HepG2 (cell line): Measurements from ENCODE around the gene GRM7. TPM values are rescaled to one million over a fixed set of nuclear protein-coding genes. Genes with fewer than 3 reads are reported as not detected.

ENCODE experiments used
- ATAC-seq: fragments of 200-7000 bp; cut with Tn5 transposase; 3 replicates; pipeline ENCODE4 v1.9.1; 2020; ENCODE audit warnings: mild to moderate bottlenecking, moderate library complexity
- BruUV-seq: library from RNA; stranded (reverse); fragments of 400-500 nt; replicated peaks from 2 replicates; lab custom pipeline; 2021; lab: Mats Ljungman, UMichigan
- CTCF ChIA-PET: fragments of 300-600 bp; formaldehyde crosslinking; extraction: SDS; loops from one replicate; lab custom pipeline; 2021; ENCODE audit warnings: low total read pairs, inconsistent platforms, low intra/inter-chr PET ratio; lab: Yijun Ruan, JAX
- POLR2A ChIA-PET: fragments of 350-600 bp; sonication (Branson Sonifier 250); formaldehyde crosslinking; loops from one replicate; lab custom pipeline; 2020; ENCODE audit warnings: antibody characterized with exemption, inconsistent platforms; lab: Yijun Ruan, JAX
- DNase-seq: peaks from one replicate; pipeline ENCODE4 v3.0.0-alpha.2; 2015; ENCODE audit warnings: low spot score
- FAIRE-seq: peaks from 3 replicates; lab custom pipeline; 2011; peaks lifted over from hg19 to GRCh38; lab: Jason Lieb, UNC
- H2AFZ ChIP-seq: one replicate; pipeline ENCODE4 v1.6.1; 2011; ENCODE audit warnings: low read length, inconsistent platforms
- H3K27ac ChIP-seq: fragments of 300-600 bp; 3 replicates; pipeline ENCODE4 v1.8.0; 2011; ENCODE audit warnings: mixed run types, mild to moderate bottlenecking, mixed read lengths, low read length, inconsistent platforms; ENCODE audit not compliant: insufficient read depth; ENCODE audit errors: extremely low read length
- H3K27me3 ChIP-seq, 2 experiments: fragments of 200-600 bp in 1 of 2; 2 replicates in 1 of 2; 3 replicates in 1 of 2; pipeline versions ENCODE4 v1.6.0 to v1.8.0; 2011; ENCODE audit warnings: low read length in 2 of 2, mild to moderate bottlenecking in 2 of 2, moderate library complexity in 2 of 2, inconsistent platforms in 1 of 2; ENCODE audit not compliant: insufficient read depth in 2 of 2, control insufficient read depth in 1 of 2
- H3K36me3 ChIP-seq, 2 experiments: fragments of 200-600 bp in 1 of 2; replicated peaks in 1 of 2; 2 replicates in 1 of 2; 3 replicates in 1 of 2; pipeline versions ENCODE4 v1.5.1 to v1.8.0; 2011; ENCODE audit warnings: low read length in 2 of 2, inconsistent platforms in 1 of 2; ENCODE audit not compliant: insufficient read depth in 2 of 2, control insufficient read depth in 1 of 2
- H3K4me1 ChIP-seq: 2 replicates; pipeline ENCODE4 v1.5.1; 2012; ENCODE audit warnings: low read length, inconsistent platforms; ENCODE audit not compliant: insufficient read depth
- H3K4me2 ChIP-seq: 2 replicates; pipeline ENCODE4 v1.6.0; 2011; ENCODE audit warnings: low read depth, low read length, inconsistent platforms
- H3K4me3 ChIP-seq, 3 experiments: fragments of 200-600 bp in 1 of 3; sonication (generic), shearing (Covaris generic) in 1 of 3; replicated peaks in 1 of 3; 2 replicates each; pipeline ENCODE4 v1.5.1; 2011 to 2016; ENCODE audit warnings: low read length in 3 of 3, inconsistent platforms in 2 of 3, low read depth in 2 of 3, mild to moderate bottlenecking in 2 of 3, control low read depth in 1 of 3, mixed read lengths in 1 of 3; ENCODE audit not compliant: insufficient read depth in 1 of 3
- H3K79me2 ChIP-seq: one replicate; pipeline ENCODE4 v1.6.1; 2011; ENCODE audit warnings: low read length, inconsistent platforms; ENCODE audit not compliant: insufficient read depth
- H3K9ac ChIP-seq: 2 replicates; pipeline ENCODE4 v1.6.0; 2011; ENCODE audit warnings: mild to moderate bottlenecking, low read depth, low read length, inconsistent platforms; ENCODE audit not compliant: insufficient read depth
- H3K9me3 ChIP-seq: 2 replicates; pipeline ENCODE4 v1.5.1; 2012; ENCODE audit warnings: mild to moderate bottlenecking, low read length
- H4K20me1 ChIP-seq: 2 replicates; pipeline ENCODE4 v1.6.0; 2011; ENCODE audit warnings: inconsistent platforms, mild to moderate bottlenecking, low read length, moderate library complexity; ENCODE audit not compliant: insufficient read depth
- IRF1 ChIP-seq: sonication (generic); formaldehyde crosslinking; IDR thresholded peaks from 2 replicates; pipeline ENCODE4 v1.4.0; 2020; ENCODE audit warnings: low read depth, mild to moderate bottlenecking, missing genetic modification reagents
- NR0B2 ChIP-seq: sonication (generic); formaldehyde crosslinking; IDR thresholded peaks from 2 replicates; pipeline ENCODE4 v1.4.0; 2020; ENCODE audit warnings: mild to moderate bottlenecking, missing genetic modification reagents
- TP53 ChIP-seq: sonication (generic); formaldehyde crosslinking; conservative IDR thresholded peaks from 2 replicates; pipeline ENCODE4 v1.4.0; 2020; ENCODE audit warnings: missing genetic modification reagents
- ZNF24 ChIP-seq: fragments of 450-650 bp; IDR thresholded peaks from 2 replicates; pipeline ENCODE4 v1.6.1; 2017; ENCODE audit warnings: antibody characterized with exemption, mild to moderate bottlenecking
- ZNF879 ChIP-seq: sonication (generic); formaldehyde crosslinking; IDR thresholded peaks from 2 replicates; pipeline ENCODE4 v1.8.1; 2023; ENCODE audit warnings: missing genetic modification reagents
- WGBS: methylation state at CpG from one replicate; pipeline ENCODE4 v1.1.6; 2017; ENCODE audit warnings: low lambda C conversion rate; 5-methylcytosine and 5-hydroxymethylcytosine counted together
- in situ Hi-C: cut with HindIII; loops from 2 replicates; pipeline ENCODE4 v1.10.0; 2017; ENCODE audit warnings: low pct_unique_long_range_greater_than_20kb; ENCODE audit not compliant: extremely low pct_ligation_motif_present
- intact Hi-C: fragments of 100-400 bp; cut with micrococcal nuclease; formaldehyde crosslinking; loops from one replicate; pipeline ENCODE4 v1.10.0; 2022; ENCODE audit not compliant: unreplicated experiment
- polyA plus RNA-seq, 8 experiments: library from polyadenylated mRNA; depleted of rRNA in 3 of 8; stranded (reverse) in 7 of 8; unstranded in 1 of 8; fragments of >200 nt; fragmentation: Illumina TruSeq in 4 of 8; extraction: Trizol in 4 of 8; gene quantifications; 2 replicates each; pipeline versions ENCODE4 v1.2.1 to v1.2.3, GENCODE V29; 2011 to 2016; ENCODE audit warnings: low read depth in 4 of 8, missing spikeins in 1 of 8, mixed read lengths in 1 of 8; ENCODE audit not compliant: insufficient read depth in 1 of 8
- total RNA-seq, 5 experiments: library from RNA; depleted of rRNA; stranded (reverse); fragments of >200 nt; fragmentation: Illumina TruSeq; extraction: Trizol; gene quantifications; 2 replicates each; pipeline ENCODE4 v1.2.3, GENCODE V29; 2016; ENCODE audit warnings: low read depth in 1 of 5
- TF ChIP-seq, protein P1 (sequence below), 2 experiments: fragments of 450-650 bp in 1 of 2; sonication (generic) in 1 of 2; formaldehyde crosslinking in 1 of 2; IDR thresholded peaks; 2 replicates each; pipeline versions ENCODE4 v1.6.1 to v1.8.0; 2016 to 2022; ENCODE audit warnings: antibody characterized with exemption in 1 of 2, mild to moderate bottlenecking in 1 of 2, missing genetic modification reagents in 1 of 2
- TF ChIP-seq, protein P2 (sequence below): sonication (generic); formaldehyde crosslinking; IDR thresholded peaks from 2 replicates; pipeline ENCODE4 v1.5.0; 2020; ENCODE audit warnings: missing genetic modification reagents
- TF ChIP-seq, protein P3 (sequence below): IDR thresholded peaks from 2 replicates; pipeline ENCODE4 v1.6.1; 2018; ENCODE audit warnings: missing genetic modification reagents
- TF ChIP-seq, protein P4 (sequence below): sonication (generic); formaldehyde crosslinking; IDR thresholded peaks from 2 replicates; pipeline ENCODE4 v1.4.0; 2020; ENCODE audit warnings: missing genetic modification reagents

GRM7 gene
- total and polyA plus RNA-seq, 2 of the 13 experiments (the other 11 are each of a cell fraction or from before 2014, with no cell fraction given): not detected

GRCh38 chr3:7669641-7670040 lies 808.7 kb downstream of the GRM7 start:
- H3K9me3 ChIP-seq: peaks cover 53% of the 10 kb centered on the region
- DNase-seq: no peak
- ChIA-PET POLR2A (no interaction called here), CTCF (no interaction called here)
- 25% methylated on average over 2 of the region's 3 CpGs for WGBS
- H2AFZ ChIP-seq: no peak overlapping the region
- no TSS peak for BruUV-seq
- H3K4me3 ChIP-seq: no peak overlapping the region
- H3K27me3 ChIP-seq: no peaks in the 10 kb centered on the region
- H3K4me1 ChIP-seq: no peaks in the 10 kb centered on the region
- H4K20me1 ChIP-seq: no peaks in the 10 kb centered on the region
- ATAC-seq: no peak
- intact Hi-C loops (no loop called here), in situ Hi-C loops (no loop called here)
- no peak overlapping the region for H3K27ac ChIP-seq
- H3K36me3 ChIP-seq: no peaks in the 10 kb centered on the region
- no peaks in the 10 kb centered on the region for H3K79me2 ChIP-seq
- FAIRE-seq: no peak
- TF ChIP-seq ZNF879: no peak
- no peak for TF ChIP-seq TP53 (CRISPR knock-in tag)
- TF ChIP-seq, protein P1, sequence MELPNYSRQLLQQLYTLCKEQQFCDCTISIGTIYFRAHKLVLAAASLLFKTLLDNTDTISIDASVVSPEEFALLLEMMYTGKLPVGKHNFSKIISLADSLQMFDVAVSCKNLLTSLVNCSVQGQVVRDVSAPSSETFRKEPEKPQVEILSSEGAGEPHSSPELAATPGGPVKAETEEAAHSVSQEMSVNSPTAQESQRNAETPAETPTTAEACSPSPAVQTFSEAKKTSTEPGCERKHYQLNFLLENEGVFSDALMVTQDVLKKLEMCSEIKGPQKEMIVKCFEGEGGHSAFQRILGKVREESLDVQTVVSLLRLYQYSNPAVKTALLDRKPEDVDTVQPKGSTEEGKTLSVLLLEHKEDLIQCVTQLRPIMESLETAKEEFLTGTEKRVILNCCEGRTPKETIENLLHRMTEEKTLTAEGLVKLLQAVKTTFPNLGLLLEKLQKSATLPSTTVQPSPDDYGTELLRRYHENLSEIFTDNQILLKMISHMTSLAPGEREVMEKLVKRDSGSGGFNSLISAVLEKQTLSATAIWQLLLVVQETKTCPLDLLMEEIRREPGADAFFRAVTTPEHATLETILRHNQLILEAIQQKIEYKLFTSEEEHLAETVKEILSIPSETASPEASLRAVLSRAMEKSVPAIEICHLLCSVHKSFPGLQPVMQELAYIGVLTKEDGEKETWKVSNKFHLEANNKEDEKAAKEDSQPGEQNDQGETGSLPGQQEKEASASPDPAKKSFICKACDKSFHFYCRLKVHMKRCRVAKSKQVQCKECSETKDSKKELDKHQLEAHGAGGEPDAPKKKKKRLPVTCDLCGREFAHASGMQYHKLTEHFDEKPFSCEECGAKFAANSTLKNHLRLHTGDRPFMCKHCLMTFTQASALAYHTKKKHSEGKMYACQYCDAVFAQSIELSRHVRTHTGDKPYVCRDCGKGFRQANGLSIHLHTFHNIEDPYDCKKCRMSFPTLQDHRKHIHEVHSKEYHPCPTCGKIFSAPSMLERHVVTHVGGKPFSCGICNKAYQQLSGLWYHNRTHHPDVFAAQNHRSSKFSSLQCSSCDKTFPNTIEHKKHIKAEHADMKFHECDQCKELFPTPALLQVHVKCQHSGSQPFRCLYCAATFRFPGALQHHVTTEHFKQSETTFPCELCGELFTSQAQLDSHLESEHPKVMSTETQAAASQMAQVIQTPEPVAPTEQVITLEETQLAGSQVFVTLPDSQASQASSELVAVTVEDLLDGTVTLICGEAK (IDR thresholded peaks at IDR 0.05): no peak
- TF ChIP-seq, protein P1 (CRISPR knock-in tag; IDR thresholded peaks at IDR 0.05): no peak
- TF ChIP-seq, protein P2, sequence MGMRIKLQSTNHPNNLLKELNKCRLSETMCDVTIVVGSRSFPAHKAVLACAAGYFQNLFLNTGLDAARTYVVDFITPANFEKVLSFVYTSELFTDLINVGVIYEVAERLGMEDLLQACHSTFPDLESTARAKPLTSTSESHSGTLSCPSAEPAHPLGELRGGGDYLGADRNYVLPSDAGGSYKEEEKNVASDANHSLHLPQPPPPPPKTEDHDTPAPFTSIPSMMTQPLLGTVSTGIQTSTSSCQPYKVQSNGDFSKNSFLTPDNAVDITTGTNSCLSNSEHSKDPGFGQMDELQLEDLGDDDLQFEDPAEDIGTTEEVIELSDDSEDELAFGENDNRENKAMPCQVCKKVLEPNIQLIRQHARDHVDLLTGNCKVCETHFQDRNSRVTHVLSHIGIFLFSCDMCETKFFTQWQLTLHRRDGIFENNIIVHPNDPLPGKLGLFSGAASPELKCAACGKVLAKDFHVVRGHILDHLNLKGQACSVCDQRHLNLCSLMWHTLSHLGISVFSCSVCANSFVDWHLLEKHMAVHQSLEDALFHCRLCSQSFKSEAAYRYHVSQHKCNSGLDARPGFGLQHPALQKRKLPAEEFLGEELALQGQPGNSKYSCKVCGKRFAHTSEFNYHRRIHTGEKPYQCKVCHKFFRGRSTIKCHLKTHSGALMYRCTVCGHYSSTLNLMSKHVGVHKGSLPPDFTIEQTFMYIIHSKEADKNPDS: no peak
- no peak for TF ChIP-seq NR0B2 (CRISPR knock-in tag)
- no peak for TF ChIP-seq ZNF24
- TF ChIP-seq, protein P3, sequence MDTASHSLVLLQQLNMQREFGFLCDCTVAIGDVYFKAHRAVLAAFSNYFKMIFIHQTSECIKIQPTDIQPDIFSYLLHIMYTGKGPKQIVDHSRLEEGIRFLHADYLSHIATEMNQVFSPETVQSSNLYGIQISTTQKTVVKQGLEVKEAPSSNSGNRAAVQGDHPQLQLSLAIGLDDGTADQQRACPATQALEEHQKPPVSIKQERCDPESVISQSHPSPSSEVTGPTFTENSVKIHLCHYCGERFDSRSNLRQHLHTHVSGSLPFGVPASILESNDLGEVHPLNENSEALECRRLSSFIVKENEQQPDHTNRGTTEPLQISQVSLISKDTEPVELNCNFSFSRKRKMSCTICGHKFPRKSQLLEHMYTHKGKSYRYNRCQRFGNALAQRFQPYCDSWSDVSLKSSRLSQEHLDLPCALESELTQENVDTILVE (CRISPR knock-in tag): no peak
- no peak for TF ChIP-seq IRF1
- TF ChIP-seq, protein P4, sequence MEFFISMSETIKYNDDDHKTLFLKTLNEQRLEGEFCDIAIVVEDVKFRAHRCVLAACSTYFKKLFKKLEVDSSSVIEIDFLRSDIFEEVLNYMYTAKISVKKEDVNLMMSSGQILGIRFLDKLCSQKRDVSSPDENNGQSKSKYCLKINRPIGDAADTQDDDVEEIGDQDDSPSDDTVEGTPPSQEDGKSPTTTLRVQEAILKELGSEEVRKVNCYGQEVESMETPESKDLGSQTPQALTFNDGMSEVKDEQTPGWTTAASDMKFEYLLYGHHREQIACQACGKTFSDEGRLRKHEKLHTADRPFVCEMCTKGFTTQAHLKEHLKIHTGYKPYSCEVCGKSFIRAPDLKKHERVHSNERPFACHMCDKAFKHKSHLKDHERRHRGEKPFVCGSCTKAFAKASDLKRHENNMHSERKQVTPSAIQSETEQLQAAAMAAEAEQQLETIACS (CRISPR knock-in tag): no peak
- no peak overlapping the region for H3K9ac ChIP-seq
- H3K4me2 ChIP-seq: no peak overlapping the region
